ENCODE measurements around the gene KLF12.

- no peak for TF ChIP-seq CTCF (IDR thresholded peaks at IDR 0.05; ENCODE audit: borderline replicate concordance, extremely low read depth, low read length, poor library complexity, severe bottlenecking)
- no peak for TF ChIP-seq EZH2 (IDR thresholded peaks at IDR 0.05; ENCODE audit: borderline replicate concordance, low read depth, low read length, severe bottlenecking)
Measured at GRCh38 chr13:74142257-74142656, 8.1 kb upstream of the KLF12 start.
